Lung (tissue), 12 donors: ENCODE results near the gene C2orf80. TPM values are rescaled to one million over a fixed set of nuclear protein-coding genes. Genes with fewer than 3 reads are reported as not detected.

Experiments
- ATAC-seq: fragments of 200-7000 bp; cut with Tn5 transposase; one replicate; pipeline ENCODE4 v1.9.1; 2020; ENCODE audit warnings: moderate number of reproducible peaks; ENCODE audit not compliant: insufficient read depth, low FRiP score
- DNase-seq, 3 donors: peaks; one replicate each; pipeline ENCODE4 v3.0.0-alpha.2; 2013 to 2017
- H3K27ac ChIP-seq, 2 donors: one replicate each; pipeline ENCODE4 v1.5.1; 2013; ENCODE audit warnings: mild to moderate bottlenecking in 2 of 2, moderate library complexity in 2 of 2, control low read depth in 1 of 2, inconsistent platforms in 1 of 2, low read depth in 1 of 2, low read length in 1 of 2
- H3K27me3 ChIP-seq, 3 donors: one replicate each; pipeline ENCODE4 v1.5.1; 2013; ENCODE audit warnings: low read length in 2 of 3; ENCODE audit not compliant: control insufficient read depth in 3 of 3, insufficient read depth in 3 of 3
- H3K36me3 ChIP-seq, 4 donors: one replicate each; pipeline ENCODE4 v1.5.1; 2013; ENCODE audit warnings: low read length in 4 of 4, mild to moderate bottlenecking in 1 of 4, moderate library complexity in 1 of 4; ENCODE audit not compliant: control insufficient read depth in 4 of 4, insufficient read depth in 4 of 4
- H3K4me1 ChIP-seq, 5 donors: one replicate each; pipeline ENCODE4 v1.5.1; 2013; ENCODE audit warnings: low read length in 5 of 5, mild to moderate bottlenecking in 2 of 5, moderate library complexity in 1 of 5; ENCODE audit not compliant: control insufficient read depth in 5 of 5, insufficient read depth in 5 of 5
- H3K4me3 ChIP-seq: one replicate; pipeline ENCODE4 v1.5.1; 2013; ENCODE audit warnings: mild to moderate bottlenecking, control low read depth, moderate library complexity
- H3K9ac ChIP-seq, 2 donors: one replicate each; pipeline ENCODE4 v1.5.1; 2013; ENCODE audit warnings: low read length in 2 of 2, control low read depth in 1 of 2; ENCODE audit not compliant: insufficient read depth in 1 of 2
- H3K9me3 ChIP-seq, 4 donors: one replicate each; pipeline ENCODE4 v1.5.1; 2013; ENCODE audit warnings: low read length in 3 of 4, mild to moderate bottlenecking in 1 of 4, moderate library complexity in 1 of 4; ENCODE audit not compliant: control insufficient read depth in 4 of 4, insufficient read depth in 3 of 4
- CTCF ChIP-seq: IDR thresholded peaks from 2 replicates; pipeline ENCODE4 v1.5.1; 2012; ENCODE audit warnings: mild to moderate bottlenecking; ENCODE audit errors: control extremely low read depth, extremely low read depth
- WGBS, 2 donors: extraction: QIAGEN DNeasy Blood & Tissue Kit; methylation state at CpG; one replicate each; pipeline ENCODE4 v1.1.7; 2013; 5-methylcytosine and 5-hydroxymethylcytosine counted together
- polyA plus RNA-seq, 2 donors: library from polyadenylated mRNA; stranded (reverse); fragments of 200-250 nt; gene quantifications; one replicate each; pipeline ENCODE4 v1.2.1, GENCODE V29; 2013
- total RNA-seq, 2 donors: library from RNA; depleted of rRNA in 1 of 2; stranded (reverse); fragments of >200 nt in 1 of 2; gene quantifications; one replicate each; pipeline ENCODE4 v1.2.1, GENCODE V29; 2014 to 2021
- donor health status: control.
- donor health status: control.
- donor health status: Bipolar disorder and iron deficiency.
- donor health status: healthy.
- donor health status: DM: yes; HTN: yes; CAD: no.

C2orf80 gene
- total and polyA plus RNA-seq, 4 donors: 0.18 to 0.25 TPM; not detected in 2

DNA sequence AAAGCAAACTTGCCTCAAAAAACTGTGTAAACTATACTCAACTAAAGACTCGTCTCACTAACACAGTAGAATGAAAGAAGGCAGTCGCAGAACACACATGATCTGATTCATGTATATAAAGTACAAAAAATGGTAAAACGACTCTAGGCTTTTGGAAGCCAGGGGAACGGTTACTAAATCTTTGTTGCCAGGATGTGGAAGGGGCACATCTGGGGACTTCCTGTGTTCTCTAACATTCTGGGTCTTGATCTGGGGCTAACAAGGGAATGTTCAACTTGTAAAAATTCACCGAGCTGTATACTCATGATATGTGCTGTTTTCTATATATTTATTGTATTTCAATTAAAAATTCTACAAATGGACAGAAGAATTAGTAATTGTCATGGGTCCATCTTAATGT lies 14.3 kb upstream of the C2orf80 start:
- ATAC-seq (no peak), DNase-seq (no peak)
- 25 to 51% methylated on average over 5 of the region's 5 CpGs for WGBS, 2 donors

DNA sequence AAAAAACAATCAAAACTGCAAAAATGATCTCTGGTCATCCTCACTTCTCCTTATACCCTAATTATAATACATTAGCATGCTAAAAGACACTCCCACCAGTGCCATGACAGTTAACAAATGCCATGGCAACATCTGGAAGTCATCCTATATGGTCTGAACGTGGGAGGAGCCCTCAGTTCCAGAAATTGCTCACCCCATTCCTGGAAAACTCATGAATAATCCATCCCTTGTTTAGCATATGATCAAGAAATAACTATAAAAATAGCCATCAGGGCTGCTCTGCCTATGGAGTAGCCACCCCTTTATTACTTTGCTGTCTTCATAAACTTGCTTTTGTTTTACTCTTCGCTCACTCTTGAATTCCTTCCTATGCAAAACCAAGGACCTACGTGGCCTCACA lies 5.7 kb upstream of the C2orf80 start:
- no peak for TF ChIP-seq CTCF
- WGBS, 2 donors: 87 to 91% methylated on average over 3 of the region's 3 CpGs
- H3K9me3 ChIP-seq: no peaks in the 10 kb centered on the region
- H3K4me3 ChIP-seq: no peak overlapping the region
- DNase-seq (no peak), ATAC-seq (no peak)
- H3K36me3 ChIP-seq: no peaks in the 10 kb centered on the region
- H3K27me3 ChIP-seq: no peaks in the 10 kb centered on the region
- no peak overlapping the region for H3K27ac ChIP-seq
- no peak overlapping the region for H3K9ac ChIP-seq
- no peaks in the 10 kb centered on the region for H3K4me1 ChIP-seq

More for the DNA sequence above, 14.3 kb upstream of the C2orf80 start:
- Histone ChIP-seq H3K4me1 (no peaks in the 10 kb centered on the region), H3K4me3 (no peak overlapping the region), H3K9ac (no peak overlapping the region), H3K27me3 (no peaks in the 10 kb centered on the region), H3K9me3 (no peaks in the 10 kb centered on the region), H3K27ac (no peak overlapping the region), H3K36me3 (no peaks in the 10 kb centered on the region)
- no peak for TF ChIP-seq CTCF

GRCh38 chr2:208192611-208193236 lies 2.9 kb upstream of the C2orf80 start:
- WGBS, 2 donors: 90 to 94% methylated on average over 8 of the region's 8 CpGs
- Histone ChIP-seq H3K9ac (no peak overlapping the region), H3K4me1 (no peaks in the 10 kb centered on the region), H3K4me3 (no peak overlapping the region), H3K27me3 (no peaks in the 10 kb centered on the region), H3K36me3 (no peaks in the 10 kb centered on the region), H3K27ac (no peak overlapping the region), H3K9me3 (no peaks in the 10 kb centered on the region)
- ATAC-seq (no peak), DNase-seq (no peak)
- TF ChIP-seq CTCF: no peak
